ENCODE data around the gene JMJD1C. TPM values are rescaled to one million over a fixed set of nuclear protein-coding genes. Genes with fewer than 3 reads are reported as not detected.
"Not testable (repeated sequence)": the region's sequence is repeated elsewhere in the genome, so short reads cannot be mapped to it uniquely, and the experiment has no call there.

JMJD1C gene
- total RNA-seq, 6 experiments from 2014 or later, result 29.6 to 53.3 (median 38.2) TPM

- TF ChIP-seq CTCF (IDR thresholded peaks at IDR 0.05) (no peak), POLR2A (IDR thresholded peaks at IDR 0.05) (no peak)
- 100% methylated on average over 2 of the region's 8 CpGs for WGBS (ENCODE audit: insufficient coverage, low coverage, low lambda C conversion rate, missing lambda C conversion rate)
- Histone ChIP-seq H3K4me1 (peaks cover 0 to 6% (median 0%) of the 10 kb centered on the region in 4 donors), H3K4me3 (no peak overlapping the region), H3K9me3 (no peaks in the 10 kb centered on the region), H3K36me3 (no peaks in the 10 kb centered on the region), H3K27me3 (no peaks in the 10 kb centered on the region), H3K27ac (no peak overlapping the region)
- intact Hi-C loops (cut with DNase I), result no loop called here
- ATAC-seq, result peak in 1 of 4 donors; percentile 48
- DNase-seq, result no peak
Observed at GRCh38 chr10:63297941-63298340, 167.8 kb downstream of the JMJD1C start.

- intact Hi-C loops (cut with DNase I), result no loop called here
- TF ChIP-seq POLR2A (IDR thresholded peaks at IDR 0.05) (no peak), CTCF (IDR thresholded peaks at IDR 0.05) (no peak)
- Histone ChIP-seq H3K27ac (no peak overlapping the region), H3K4me3 (no peak overlapping the region), H3K27me3 (no peaks in the 10 kb centered on the region), H3K36me3 (no peaks in the 10 kb centered on the region), H3K9me3 (no peaks in the 10 kb centered on the region), H3K4me1 (no peaks in the 10 kb centered on the region)
- no peak for ATAC-seq
- WGBS (ENCODE audit: insufficient coverage, low coverage, low lambda C conversion rate, missing lambda C conversion rate), result 69% methylated on average over 2 of the region's 2 CpGs
- DNase-seq, result no peak
Observed at GRCh38 chr10:63294781-63295180, 171.0 kb downstream of the JMJD1C start.

GRCh38 chr10:63292847-63293246 is 172.9 kb downstream of the JMJD1C start:
- WGBS (ENCODE audit: insufficient coverage, low coverage, low lambda C conversion rate, missing lambda C conversion rate), result 44% methylated on average over 3 of the region's 4 CpGs
- H3K36me3 ChIP-seq; H3K27me3 ChIP-seq; H3K4me3 ChIP-seq; H3K4me1 ChIP-seq; H3K9me3 ChIP-seq; intact Hi-C loops (cut with DNase I); DNase-seq; H3K27ac ChIP-seq: not testable (repeated sequence)
- ATAC-seq, result peak; percentile 48 to 78 (median 66)

- no peaks in the 10 kb centered on the region for H3K27me3 ChIP-seq
- no peaks in the 10 kb centered on the region for H3K36me3 ChIP-seq
- no peak overlapping the region for H3K4me3 ChIP-seq
- DNase-seq, result no peak
- no peak overlapping the region for H3K27ac ChIP-seq
- intact Hi-C loops (cut with DNase I), result no loop called here
- TF ChIP-seq POLR2A (IDR thresholded peaks at IDR 0.05), result no peak
- TF ChIP-seq CTCF (IDR thresholded peaks at IDR 0.05), result no peak
- ATAC-seq, result no peak
- WGBS (ENCODE audit: insufficient coverage, low coverage, low lambda C conversion rate, missing lambda C conversion rate), result 100% methylated on average over 1 of the region's 1 CpG
- peaks cover 0 to 24% (median 4%) of the 10 kb centered on the region in 4 donors for H3K4me1 ChIP-seq
- no peaks in the 10 kb centered on the region for H3K9me3 ChIP-seq
Observed at GRCh38 chr10:63288170-63288569, 177.6 kb downstream of the JMJD1C start.

- H3K4me1 ChIP-seq, result peaks cover 0 to 24% (median 4%) of the 10 kb centered on the region in 4 donors
- H3K27me3 ChIP-seq, result no peaks in the 10 kb centered on the region
- H3K9me3 ChIP-seq, result no peaks in the 10 kb centered on the region
- no peaks in the 10 kb centered on the region for H3K36me3 ChIP-seq
- peak in 2 of 4 donors; percentile 8 to 20 for ATAC-seq
- peak overlapping the region in 2 of 3 donors; percentile 15 to 19 for H3K27ac ChIP-seq
- DNase-seq, result no peak
- no peak for TF ChIP-seq CTCF (IDR thresholded peaks at IDR 0.05)
- no peak for TF ChIP-seq POLR2A (IDR thresholded peaks at IDR 0.05)
- intact Hi-C loops (cut with DNase I), result no loop called here
- 25% methylated on average over 4 of the region's 4 CpGs for WGBS (ENCODE audit: insufficient coverage, low coverage, low lambda C conversion rate, missing lambda C conversion rate)
- no peak overlapping the region for H3K4me3 ChIP-seq
Observed at GRCh38 chr10:63286754-63287264, 179.0 kb downstream of the JMJD1C start.
